HFF-Myc (cell line): Measurements from ENCODE around the gene ADTRP.

ENCODE experiments used
- DNase-seq: peaks from one replicate; pipeline ENCODE4 v3.0.0-alpha.2; 2011; ENCODE audit warnings: low read depth; ENCODE audit errors: extremely low read depth
- H3K4me3 ChIP-seq: replicated peaks from 2 replicates; pipeline ENCODE4 v1.5.1; 2011; ENCODE audit warnings: low read depth, mild to moderate bottlenecking, control low read depth, low read length
- TF ChIP-seq, protein P1 (sequence below): IDR thresholded peaks from 2 replicates; pipeline ENCODE4 v1.5.1; 2012; ENCODE audit warnings: mild to moderate bottlenecking, low read depth, low read length, control low read depth; ENCODE audit errors: missing control alignments

Gene ADTRP

DNA sequence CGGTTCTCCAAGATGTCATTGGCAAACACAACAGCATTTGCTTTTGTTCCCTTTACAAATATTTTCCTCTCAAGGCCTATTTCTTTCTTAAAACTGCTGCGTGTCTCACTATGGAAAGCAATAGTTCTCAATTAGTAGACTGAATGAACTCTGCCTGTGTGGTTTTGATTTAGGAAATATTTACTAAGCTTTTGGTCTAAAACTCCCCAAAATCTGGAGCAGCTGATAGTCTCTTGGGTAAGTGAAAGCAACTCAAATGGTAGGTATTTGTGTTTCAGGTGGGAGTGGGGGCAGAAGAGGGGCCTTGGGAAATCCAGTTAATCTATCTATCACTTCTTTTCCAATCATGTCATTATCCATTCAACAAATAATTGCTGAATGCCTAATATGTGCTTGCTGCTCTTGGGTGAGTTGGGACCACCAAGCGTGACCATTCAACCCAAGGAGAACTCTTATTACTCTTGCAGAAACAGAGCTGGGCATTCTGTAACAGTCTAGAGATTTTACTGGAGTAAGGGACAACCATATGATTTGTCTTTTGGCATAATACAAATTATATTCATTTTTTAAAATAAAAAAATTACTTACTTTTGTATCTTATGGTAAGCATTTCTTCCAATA is 33.2 kb upstream of the ADTRP start:
- no peak overlapping the region for H3K4me3 ChIP-seq
- TF ChIP-seq, protein P1, sequence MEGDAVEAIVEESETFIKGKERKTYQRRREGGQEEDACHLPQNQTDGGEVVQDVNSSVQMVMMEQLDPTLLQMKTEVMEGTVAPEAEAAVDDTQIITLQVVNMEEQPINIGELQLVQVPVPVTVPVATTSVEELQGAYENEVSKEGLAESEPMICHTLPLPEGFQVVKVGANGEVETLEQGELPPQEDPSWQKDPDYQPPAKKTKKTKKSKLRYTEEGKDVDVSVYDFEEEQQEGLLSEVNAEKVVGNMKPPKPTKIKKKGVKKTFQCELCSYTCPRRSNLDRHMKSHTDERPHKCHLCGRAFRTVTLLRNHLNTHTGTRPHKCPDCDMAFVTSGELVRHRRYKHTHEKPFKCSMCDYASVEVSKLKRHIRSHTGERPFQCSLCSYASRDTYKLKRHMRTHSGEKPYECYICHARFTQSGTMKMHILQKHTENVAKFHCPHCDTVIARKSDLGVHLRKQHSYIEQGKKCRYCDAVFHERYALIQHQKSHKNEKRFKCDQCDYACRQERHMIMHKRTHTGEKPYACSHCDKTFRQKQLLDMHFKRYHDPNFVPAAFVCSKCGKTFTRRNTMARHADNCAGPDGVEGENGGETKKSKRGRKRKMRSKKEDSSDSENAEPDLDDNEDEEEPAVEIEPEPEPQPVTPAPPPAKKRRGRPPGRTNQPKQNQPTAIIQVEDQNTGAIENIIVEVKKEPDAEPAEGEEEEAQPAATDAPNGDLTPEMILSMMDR = no peak
- DNase-seq = no peak

DNA sequence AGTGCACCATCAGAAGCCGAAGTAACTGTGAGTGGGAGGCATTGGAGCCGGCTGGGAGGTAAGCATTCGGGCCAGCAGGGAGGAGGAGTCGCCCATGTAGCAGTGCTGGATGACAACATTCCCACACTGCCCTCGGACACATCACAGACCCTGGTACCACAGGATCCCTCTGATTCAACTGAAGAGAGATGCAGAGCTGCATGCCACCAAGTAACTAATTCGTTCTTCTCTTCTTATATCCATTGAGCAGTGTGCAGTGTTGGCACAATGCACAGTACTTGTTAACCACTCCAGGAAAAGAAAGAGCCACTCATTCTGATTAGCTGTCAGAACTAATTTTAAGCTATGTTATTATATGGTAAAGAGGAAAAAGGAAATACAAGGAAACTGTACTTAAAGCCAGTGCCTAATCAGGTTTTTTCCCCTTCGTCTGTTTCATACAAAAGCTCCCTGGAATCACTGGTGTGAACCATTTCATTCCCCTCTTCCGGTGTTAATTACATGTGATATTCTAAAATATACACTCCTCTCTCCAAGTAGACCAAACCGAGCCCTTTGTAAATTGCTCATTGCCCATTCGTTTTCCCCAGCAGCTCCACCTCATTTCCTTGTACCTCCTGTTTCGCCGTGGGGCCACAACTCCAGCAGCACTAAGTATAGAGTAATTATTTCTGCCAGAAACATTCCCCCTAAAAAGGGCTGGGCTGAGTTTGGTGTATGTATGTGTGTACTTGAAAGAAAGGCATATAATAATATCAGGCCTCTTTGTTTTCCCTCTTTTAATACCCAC is 32.4 kb upstream of the ADTRP start:
- no peak overlapping the region for H3K4me3 ChIP-seq
- TF ChIP-seq, protein P1 = no peak
- DNase-seq = no peak

- peak; percentile 32 for DNase-seq
- no peak overlapping the region for H3K4me3 ChIP-seq
- TF ChIP-seq, protein P1 = no peak
Observed at GRCh38 chr6:11810039-11810541, 31.5 kb upstream of the ADTRP start.

DNA sequence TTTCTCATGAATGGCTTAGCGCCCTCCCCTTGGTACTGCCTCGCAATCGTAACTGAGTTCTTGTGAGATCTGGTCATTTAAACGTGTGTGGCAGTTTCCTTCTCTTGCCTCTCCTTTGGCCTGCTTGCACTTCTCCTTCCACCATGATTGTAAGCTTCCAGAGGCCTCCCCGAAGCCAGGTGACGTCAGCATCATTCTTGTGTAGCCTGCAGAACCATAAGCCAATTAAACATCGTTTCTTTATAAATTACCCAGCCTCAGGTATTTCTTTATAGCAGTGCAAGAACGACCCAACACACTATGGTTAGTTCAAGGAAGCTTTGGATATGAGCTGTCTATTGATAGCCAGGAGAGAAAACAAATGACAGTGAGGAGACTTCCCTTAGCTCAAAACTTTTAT is 29.5 kb upstream of the ADTRP start:
- TF ChIP-seq, protein P1 = no peak
- no peak for DNase-seq
- no peak overlapping the region for H3K4me3 ChIP-seq

- no peak for DNase-seq
- TF ChIP-seq, protein P1 = no peak
- H3K4me3 ChIP-seq = no peak overlapping the region
Observed at GRCh38 chr6:11806561-11807317, 28.1 kb upstream of the ADTRP start.

DNA sequence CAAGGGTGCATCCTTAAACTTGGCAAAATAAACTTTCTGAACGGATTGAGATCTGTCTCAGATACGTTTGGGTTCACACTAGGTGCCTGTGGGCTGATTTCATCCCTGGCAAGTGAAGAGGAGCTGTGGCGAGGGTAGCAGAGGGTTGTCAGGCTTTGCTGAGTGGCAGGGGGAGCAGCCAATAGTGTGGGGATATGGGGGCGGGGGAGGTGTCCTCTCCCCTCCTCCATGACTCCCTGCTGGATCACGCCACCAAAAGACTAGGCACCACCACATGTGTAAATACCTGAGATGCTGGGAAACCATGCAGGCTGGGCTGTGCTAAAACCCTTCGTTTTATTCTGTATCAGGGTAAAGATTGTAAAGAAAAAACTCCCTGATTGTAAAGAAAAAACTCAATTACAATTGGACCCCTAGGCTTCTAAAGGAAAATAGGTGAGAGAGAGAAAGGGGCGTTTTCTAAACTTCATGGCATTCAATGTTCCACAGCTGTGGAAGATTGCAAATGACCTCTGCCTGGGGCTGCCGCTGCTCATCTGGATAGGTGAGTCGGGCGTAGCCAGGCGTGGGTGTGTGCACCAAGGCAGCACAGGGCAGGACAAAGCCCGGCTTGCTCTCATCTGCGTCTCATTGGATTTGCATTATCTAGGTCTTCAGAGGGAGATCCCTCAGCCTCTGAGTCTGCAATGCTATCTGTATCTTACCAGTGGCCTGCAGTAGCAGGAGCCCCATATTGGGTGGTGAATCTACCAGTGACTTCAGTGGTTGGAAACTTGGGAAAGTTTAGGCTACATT is 26.9 kb upstream of the ADTRP start:
- TF ChIP-seq, protein P1 = no peak
- no peak overlapping the region for H3K4me3 ChIP-seq
- no peak for DNase-seq
